IPS-18a (cell line): Measurements from ENCODE around the gene FUT2.
"Not testable (repeated sequence)": the region's sequence is repeated elsewhere in the genome, so short reads cannot be mapped to it uniquely, and the experiment has no call there.

Experiments used
- H3K27ac ChIP-seq: one replicate; pipeline ENCODE4 v1.5.1; 2013; ENCODE audit warnings: low read length
- H3K27me3 ChIP-seq: one replicate; pipeline ENCODE4 v1.6.1; 2013; ENCODE audit warnings: mild to moderate bottlenecking, low read length; ENCODE audit not compliant: control insufficient read depth, insufficient read depth
- H3K36me3 ChIP-seq: one replicate; pipeline ENCODE4 v1.6.1; 2013; ENCODE audit warnings: low read depth, low read length; ENCODE audit not compliant: control insufficient read depth
- H3K4me1 ChIP-seq: one replicate; pipeline ENCODE4 v1.6.1; 2013; ENCODE audit warnings: low read depth, low read length; ENCODE audit not compliant: control insufficient read depth
- H3K4me3 ChIP-seq: one replicate; pipeline ENCODE4 v1.5.1; 2013; ENCODE audit warnings: low read length
- H3K9ac ChIP-seq: one replicate; pipeline ENCODE4 v1.6.1; 2013; ENCODE audit warnings: mild to moderate bottlenecking, low read length, moderate library complexity
- H3K9me3 ChIP-seq: one replicate; pipeline ENCODE4 v1.6.1; 2013; ENCODE audit warnings: low read depth, low read length; ENCODE audit not compliant: control insufficient read depth

FUT2 gene

GRCh38 chr19:48713041-48713863 lies 17.5 kb downstream of the FUT2 start:
- Histone ChIP-seq H3K27me3 (no peaks in the 10 kb centered on the region), H3K4me3 (peak overlapping the region; percentile 87), H3K4me1 (peaks cover 19% of the 10 kb centered on the region), H3K36me3 (no peaks in the 10 kb centered on the region), H3K9me3 (no peaks in the 10 kb centered on the region), H3K9ac (peak overlapping the region; percentile 33), H3K27ac (no peak overlapping the region)

- H3K36me3 ChIP-seq = no peaks in the 10 kb centered on the region
- peak overlapping the region; percentile 87 for H3K4me3 ChIP-seq
- H3K27ac ChIP-seq = no peak overlapping the region
- peaks cover 21% of the 10 kb centered on the region for H3K4me1 ChIP-seq
- H3K9me3 ChIP-seq = no peaks in the 10 kb centered on the region
- H3K9ac ChIP-seq = peak overlapping the region; percentile 58
- H3K27me3 ChIP-seq = no peaks in the 10 kb centered on the region
These were observed 18.3 kb downstream of the FUT2 start for GRCh38 chr19:48713864-48714755.

DNA sequence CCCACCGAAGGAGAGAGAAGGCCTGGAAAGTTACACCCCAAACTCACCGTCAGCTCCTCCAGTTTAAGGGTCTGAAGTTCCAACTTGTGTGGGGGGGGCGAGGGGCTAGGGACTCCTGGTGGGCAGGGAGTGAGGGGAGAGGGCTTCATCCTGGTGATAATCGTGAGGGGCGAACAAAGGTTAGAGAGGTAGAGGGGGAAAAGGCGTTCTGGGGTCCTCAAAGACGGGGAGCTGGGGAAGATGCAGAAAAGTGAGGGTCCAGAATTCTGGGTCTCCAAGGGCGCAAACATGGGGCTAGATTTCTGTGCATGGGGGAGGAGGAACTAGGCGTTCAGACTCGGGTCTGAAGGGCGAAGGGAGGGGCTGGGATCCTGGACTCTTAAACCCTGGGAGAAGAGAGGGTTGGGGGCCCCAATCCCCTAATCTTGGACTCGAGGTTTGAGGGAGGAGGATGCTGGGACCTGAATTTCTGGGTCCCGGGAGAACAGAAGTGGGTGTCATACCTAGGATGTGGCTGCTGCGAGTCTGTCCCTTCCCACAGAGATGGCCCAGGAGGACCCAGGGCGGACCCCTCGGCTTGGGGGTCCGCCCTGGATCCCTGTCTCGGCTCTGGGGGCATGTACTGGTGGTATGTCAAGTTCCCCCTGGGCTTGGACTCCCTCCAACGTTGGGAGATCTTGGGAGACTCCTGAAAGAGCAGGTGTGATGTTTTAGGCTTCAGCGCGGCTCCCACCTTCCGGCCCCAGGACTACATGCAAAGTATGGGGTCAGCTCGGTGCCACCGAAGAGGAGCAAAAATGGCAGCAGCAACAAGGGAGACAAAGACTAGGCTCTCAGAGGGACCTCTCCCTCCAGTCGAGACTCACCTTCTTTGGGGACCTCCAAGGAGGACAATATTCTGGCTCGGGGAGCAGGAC lies 19.2 kb downstream of the FUT2 start:
- Histone ChIP-seq H3K27ac (no peak overlapping the region), H3K36me3 (no peaks in the 10 kb centered on the region), H3K27me3 (no peaks in the 10 kb centered on the region), H3K9me3 (no peaks in the 10 kb centered on the region), H3K4me3 (peak overlapping the region; percentile 87), H3K9ac (peak overlapping the region; percentile 58), H3K4me1 (peaks cover 24% of the 10 kb centered on the region)

GRCh38 chr19:48715681-48716171 lies 20.0 kb downstream of the FUT2 start:
- no peak overlapping the region for H3K4me3 ChIP-seq
- no peaks in the 10 kb centered on the region for H3K36me3 ChIP-seq
- H3K27me3 ChIP-seq = no peaks in the 10 kb centered on the region
- H3K4me1 ChIP-seq = peaks cover 27% of the 10 kb centered on the region
- H3K27ac ChIP-seq = no peak overlapping the region
- no peaks in the 10 kb centered on the region for H3K9me3 ChIP-seq
- no peak overlapping the region for H3K9ac ChIP-seq

GRCh38 chr19:48716562-48717291 lies 21.0 kb downstream of the FUT2 start:
- H3K9ac ChIP-seq = no peak overlapping the region
- H3K4me3 ChIP-seq = peak overlapping the region; percentile 30
- no peaks in the 10 kb centered on the region for H3K9me3 ChIP-seq
- H3K27me3 ChIP-seq = no peaks in the 10 kb centered on the region
- no peak overlapping the region for H3K27ac ChIP-seq
- no peaks in the 10 kb centered on the region for H3K36me3 ChIP-seq
- peaks cover 27% of the 10 kb centered on the region for H3K4me1 ChIP-seq

GRCh38 chr19:48718106-48718505 lies 22.3 kb downstream of the FUT2 start:
- peaks cover 22% of the 10 kb centered on the region for H3K4me1 ChIP-seq
- H3K27me3 ChIP-seq = not testable (repeated sequence)

DNA sequence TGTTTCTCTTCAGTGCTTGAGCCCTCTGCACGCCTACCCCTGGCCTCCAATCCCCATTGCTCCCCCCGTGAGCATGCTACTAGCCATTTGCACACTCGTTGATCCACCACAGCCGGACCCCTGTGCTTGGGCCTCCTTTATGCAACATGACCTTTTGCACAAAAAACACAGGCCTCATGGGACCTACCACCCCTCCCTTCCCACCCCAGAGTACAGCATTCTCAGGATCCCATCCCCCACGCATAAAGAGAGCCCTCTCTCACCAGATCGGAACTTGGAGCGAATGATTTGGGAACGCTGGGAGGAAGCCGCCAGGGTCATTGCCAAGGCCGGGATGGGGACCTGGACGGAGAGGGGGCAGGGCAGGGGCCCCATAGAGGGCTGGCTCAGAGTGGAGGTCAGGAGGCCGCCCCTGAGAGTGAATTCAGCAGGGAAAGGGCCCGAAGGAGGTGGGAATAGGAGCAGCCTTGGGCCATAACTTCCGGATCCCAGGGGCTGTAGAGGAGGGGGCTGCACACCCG lies 23.0 kb downstream of the FUT2 start:
- Histone ChIP-seq H3K4me3 (no peak overlapping the region), H3K27ac (no peak overlapping the region), H3K36me3 (no peaks in the 10 kb centered on the region), H3K9me3 (no peaks in the 10 kb centered on the region), H3K4me1 (peaks cover 22% of the 10 kb centered on the region), H3K27me3 (no peaks in the 10 kb centered on the region), H3K9ac (no peak overlapping the region)

More at GRCh38 chr19:48718106-48718505, 22.3 kb downstream of the FUT2 start:
- H3K4me3 ChIP-seq, H3K9me3 ChIP-seq, H3K36me3 ChIP-seq, H3K9ac ChIP-seq, H3K27ac ChIP-seq: not testable (repeated sequence)

DNA sequence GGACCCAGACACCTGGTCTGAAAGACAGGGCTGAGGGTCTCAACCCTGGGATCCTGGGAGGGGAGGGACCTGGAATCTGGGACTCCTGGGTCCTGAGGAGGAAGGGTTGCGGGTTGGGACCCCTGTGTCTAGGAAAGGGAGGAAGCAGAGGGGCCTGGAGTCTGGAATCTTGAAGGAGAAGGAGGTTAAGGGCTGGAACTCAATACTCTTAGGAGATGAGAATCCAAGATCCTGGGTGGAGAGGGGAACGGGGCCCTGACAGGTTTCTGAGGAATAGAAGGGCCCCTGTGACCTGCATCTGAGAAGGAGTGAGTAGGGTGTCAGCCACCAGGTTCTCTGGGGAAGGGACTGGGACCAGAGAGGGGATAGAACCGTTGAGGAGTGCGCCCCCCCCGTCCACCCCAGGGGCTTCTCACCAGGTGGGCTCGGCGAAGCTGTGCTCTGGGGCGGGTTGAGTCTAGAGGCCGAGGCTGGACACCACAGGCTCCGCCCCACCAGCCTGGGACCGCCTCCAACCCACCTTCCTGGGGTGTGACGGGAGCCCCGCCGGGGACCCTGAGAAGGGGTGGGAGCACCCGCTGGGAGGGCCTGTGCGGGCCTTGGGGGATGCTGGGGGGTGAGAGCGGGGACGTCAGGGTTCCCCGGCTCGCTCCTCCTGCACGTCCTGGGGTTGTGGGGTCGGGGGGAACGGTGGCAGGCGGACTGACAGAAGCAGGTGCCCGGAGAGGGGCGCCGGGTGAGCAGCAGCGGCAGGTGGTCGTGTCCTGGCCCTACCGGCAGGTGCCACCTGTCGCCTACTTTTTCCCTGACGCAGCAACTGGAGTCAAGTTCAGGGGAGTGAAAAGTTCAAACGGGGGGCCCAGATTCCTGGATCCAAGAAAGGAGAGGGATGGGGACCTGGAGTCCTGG lies 23.7 kb downstream of the FUT2 start, which contains the start of gene MAMSTR:
TSS of gene MAMSTR (minus strand) at position 463 of the 909 bp plus-strand sequence. CDS start 694 bp downstream, outside the sequence.
- peaks cover 22% of the 10 kb centered on the region for H3K4me1 ChIP-seq
- H3K9me3 ChIP-seq = no peaks in the 10 kb centered on the region
- no peaks in the 10 kb centered on the region for H3K27me3 ChIP-seq
- H3K9ac ChIP-seq = peak within 1 kb of the TSS; percentile 87
- H3K27ac ChIP-seq = no peak within 1 kb of the TSS
- no peaks in the 10 kb centered on the region for H3K36me3 ChIP-seq
- H3K4me3 ChIP-seq = peak within 1 kb of the TSS; percentile 97

GRCh38 chr19:48720251-48720612 lies 24.5 kb downstream of the FUT2 start:
- Histone ChIP-seq H3K9ac (no peak overlapping the region), H3K27ac (no peak overlapping the region), H3K36me3 (no peaks in the 10 kb centered on the region), H3K4me1 (peaks cover 20% of the 10 kb centered on the region), H3K9me3 (no peaks in the 10 kb centered on the region), H3K4me3 (peak overlapping the region; percentile 97), H3K27me3 (no peaks in the 10 kb centered on the region)
